ENCODE data around the gene SEMA6A. TPM values are rescaled to one million over a fixed set of nuclear protein-coding genes. Genes with fewer than 3 reads are reported as not detected.

SEMA6A gene
- total RNA-seq, 1 experiment from 2014 or later, result 2.1 TPM

- no peak for DNase-seq (ENCODE audit: unreplicated experiment)
- TF ChIP-seq CTCF (IDR thresholded peaks at IDR 0.05; ENCODE audit: unreplicated experiment), result no peak
- Mint-ChIP-seq H3K27me3 (ENCODE audit: insufficient read depth, unreplicated experiment) (no peaks in the 10 kb centered on the region), H3K4me1 (ENCODE audit: insufficient read depth, unreplicated experiment) (peaks cover 11% of the 10 kb centered on the region), H3K27ac (ENCODE audit: low read depth, unreplicated experiment) (peak overlapping the region; percentile 57), H3K9me3 (ENCODE audit: unreplicated experiment) (peaks cover 10% of the 10 kb centered on the region), H3K4me3 (ENCODE audit: unreplicated experiment) (no peak overlapping the region), H3K36me3 (ENCODE audit: insufficient read depth, unreplicated experiment) (no peaks in the 10 kb centered on the region)
- POLR2A ChIA-PET, result no interaction called here
- intact Hi-C loops (cut with micrococcal nuclease), result no loop called here
- CTCF ChIA-PET, result no interaction called here
- BruUV-seq (replicated peaks), result no TSS peak
Observed at GRCh38 chr5:116517488-116517887, 57.1 kb downstream of the SEMA6A start.

DNA sequence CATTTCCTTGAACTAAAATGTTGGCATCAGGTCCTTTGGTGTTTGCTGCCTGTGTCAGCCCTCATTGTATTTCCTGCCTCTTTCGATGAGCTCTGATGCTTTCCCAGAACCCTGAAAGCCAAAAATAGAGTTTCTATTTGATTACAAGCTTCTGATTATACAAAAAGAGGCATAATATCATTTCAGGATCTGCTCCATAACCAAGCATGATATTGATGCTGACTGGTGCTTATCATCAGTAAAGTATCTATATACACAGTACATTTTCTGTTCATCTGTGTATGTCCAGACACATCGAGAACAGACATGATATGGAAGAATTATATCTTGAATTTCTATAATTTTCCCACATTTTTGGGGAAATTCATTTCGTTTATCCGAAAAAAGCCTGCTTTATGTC, 58.6 kb downstream of the SEMA6A start:
- CTCF ChIA-PET, result no interaction called here
- DNase-seq (ENCODE audit: unreplicated experiment), result no peak
- intact Hi-C loops (cut with micrococcal nuclease), result no loop called here

GRCh38 chr5:116514421-116514970, 60.1 kb downstream of the SEMA6A start:
- H3K27ac Mint-ChIP-seq (ENCODE audit: low read depth, unreplicated experiment), result no peak overlapping the region
- no peak for TF ChIP-seq CTCF (IDR thresholded peaks at IDR 0.05; ENCODE audit: unreplicated experiment)
- ChIA-PET CTCF (no interaction called here), POLR2A (interaction anchor here (0.6 kb wide), 1 partner anchor 1691 kb away, joined by 3 read pairs; no protein-coding TSS in a partner anchor)
- DNase-seq (ENCODE audit: unreplicated experiment), result no peak
- no TSS peak for BruUV-seq (replicated peaks)
- peaks cover 14% of the 10 kb centered on the region for H3K4me1 Mint-ChIP-seq (ENCODE audit: insufficient read depth, unreplicated experiment)
- H3K36me3 Mint-ChIP-seq (ENCODE audit: insufficient read depth, unreplicated experiment), result no peaks in the 10 kb centered on the region
- intact Hi-C loops (cut with micrococcal nuclease), result no loop called here
- peaks cover under 1% of the 10 kb centered on the region for H3K9me3 Mint-ChIP-seq (ENCODE audit: unreplicated experiment)
- H3K27me3 Mint-ChIP-seq (ENCODE audit: insufficient read depth, unreplicated experiment), result no peaks in the 10 kb centered on the region
- no peak overlapping the region for H3K4me3 Mint-ChIP-seq (ENCODE audit: unreplicated experiment)

More for the DNA sequence above, 58.6 kb downstream of the SEMA6A start:
- no peak overlapping the region for H3K4me3 Mint-ChIP-seq (ENCODE audit: unreplicated experiment)
- no peak for TF ChIP-seq CTCF (IDR thresholded peaks at IDR 0.05; ENCODE audit: unreplicated experiment)
- no peak overlapping the region for H3K27ac Mint-ChIP-seq (ENCODE audit: low read depth, unreplicated experiment)
- peaks cover 10% of the 10 kb centered on the region for H3K9me3 Mint-ChIP-seq (ENCODE audit: unreplicated experiment)
- H3K27me3 Mint-ChIP-seq (ENCODE audit: insufficient read depth, unreplicated experiment), result no peaks in the 10 kb centered on the region
- H3K4me1 Mint-ChIP-seq (ENCODE audit: insufficient read depth, unreplicated experiment), result peaks cover 11% of the 10 kb centered on the region
- no TSS peak for BruUV-seq (replicated peaks)
- no peaks in the 10 kb centered on the region for H3K36me3 Mint-ChIP-seq (ENCODE audit: insufficient read depth, unreplicated experiment)
- POLR2A ChIA-PET, result no interaction called here

GRCh38 chr5:116510517-116510916, 64.1 kb downstream of the SEMA6A start:
- POLR2A ChIA-PET, result no interaction called here
- Mint-ChIP-seq H3K27me3 (ENCODE audit: insufficient read depth, unreplicated experiment) (no peaks in the 10 kb centered on the region), H3K27ac (ENCODE audit: low read depth, unreplicated experiment) (no peak overlapping the region), H3K9me3 (ENCODE audit: unreplicated experiment) (no peaks in the 10 kb centered on the region), H3K4me3 (ENCODE audit: unreplicated experiment) (no peak overlapping the region), H3K4me1 (ENCODE audit: insufficient read depth, unreplicated experiment) (peaks cover 7% of the 10 kb centered on the region), H3K36me3 (ENCODE audit: insufficient read depth, unreplicated experiment) (no peaks in the 10 kb centered on the region)
- no TSS peak for BruUV-seq (replicated peaks)
- intact Hi-C loops (cut with micrococcal nuclease), result no loop called here
- no peak for TF ChIP-seq CTCF (IDR thresholded peaks at IDR 0.05; ENCODE audit: unreplicated experiment)
- CTCF ChIA-PET, result interaction anchor here (0.6 kb wide), 1 partner anchor 106 kb away, joined by 4 read pairs; no protein-coding TSS in a partner anchor
- no peak for DNase-seq (ENCODE audit: unreplicated experiment)

Measured in MCF 10A (cell line).